BLaER1 treated with 17β-estradiol and CSF1 and Interleukin-3, amounts not matched to agents 10 nM and 100 nM (cell line): ENCODE results near the gene ABCG2.
"Not testable (repeated sequence)": the region's sequence is repeated elsewhere in the genome, so short reads cannot be mapped to it uniquely, and the experiment has no call there.

Experiments
- H3K27ac ChIP-seq, 11 experiments: shearing (Covaris generic); formaldehyde crosslinking; 2 replicates each; pipeline ENCODE4 v1.8.1; 2022
- H3K27me3 ChIP-seq, 11 experiments: shearing (Covaris generic); formaldehyde crosslinking; 2 replicates each; pipeline ENCODE4 v1.8.1; 2022
- H3K36me3 ChIP-seq, 11 experiments: shearing (Covaris generic); formaldehyde crosslinking; 2 replicates each; pipeline ENCODE4 v1.8.1; 2022
- H3K4me1 ChIP-seq, 10 experiments: shearing (Covaris generic); formaldehyde crosslinking; 2 replicates each; pipeline ENCODE4 v1.8.1; 2022
- H3K4me2 ChIP-seq, 11 experiments: shearing (Covaris generic); formaldehyde crosslinking; 2 replicates each; pipeline ENCODE4 v1.8.1; 2022
- H3K4me3 ChIP-seq, 10 experiments: shearing (Covaris generic); formaldehyde crosslinking; 2 replicates each; pipeline ENCODE4 v1.8.1; 2022
- H3K9ac ChIP-seq, 11 experiments: shearing (Covaris generic); formaldehyde crosslinking; 2 replicates each; pipeline ENCODE4 v1.8.1; 2022
- H3K9me3 ChIP-seq, 11 experiments: shearing (Covaris generic); formaldehyde crosslinking; replicated peaks in 1 of 11; 2 replicates each; pipeline ENCODE4 v1.8.1; 2022
- H4K20me1 ChIP-seq, 11 experiments: shearing (Covaris generic); formaldehyde crosslinking; 2 replicates each; pipeline ENCODE4 v1.8.1; 2022
- Cebpa-rat ChIP-seq, 11 experiments: shearing (Covaris generic); IDR thresholded peaks; 2 replicates each; pipeline ENCODE4 v1.8.1; 2022

ABCG2 gene

GRCh38 chr4:88109123-88109881, 49.1 kb downstream of the ABCG2 start:
- no peak overlapping the region for H3K4me2 ChIP-seq
- no peaks in the 10 kb centered on the region for H3K36me3 ChIP-seq
- H3K27me3 ChIP-seq = no peaks in the 10 kb centered on the region
- H3K4me1 ChIP-seq = peaks cover 0 to 11% (median 0%) of the 10 kb centered on the region in 10 experiments; a peak in 2 of 20 replicates
- H3K9me3 ChIP-seq = no peaks in the 10 kb centered on the region; a peak in 1 of 22 replicates
- H3K27ac ChIP-seq = no peak overlapping the region
- no peaks in the 10 kb centered on the region for H4K20me1 ChIP-seq
- H3K4me3 ChIP-seq = no peak overlapping the region
- no peak for TF ChIP-seq Cebpa-rat (IDR thresholded peaks at IDR 0.05)
- H3K9ac ChIP-seq = no peak overlapping the region

GRCh38 chr4:88108747-88109122, 49.7 kb downstream of the ABCG2 start:
- Histone ChIP-seq H3K27me3 (no peaks in the 10 kb centered on the region), H3K4me3 (no peak overlapping the region), H3K4me2 (no peak overlapping the region), H3K36me3 (no peaks in the 10 kb centered on the region), H3K4me1 (peaks cover 0 to 11% (median 0%) of the 10 kb centered on the region in 10 experiments; a peak in 2 of 20 replicates), H3K9ac (no peak overlapping the region), H4K20me1 (no peaks in the 10 kb centered on the region), H3K9me3 (no peaks in the 10 kb centered on the region; a peak in 1 of 22 replicates), H3K27ac (no peak overlapping the region)
- TF ChIP-seq Cebpa-rat (IDR thresholded peaks at IDR 0.05) = no peak

DNA sequence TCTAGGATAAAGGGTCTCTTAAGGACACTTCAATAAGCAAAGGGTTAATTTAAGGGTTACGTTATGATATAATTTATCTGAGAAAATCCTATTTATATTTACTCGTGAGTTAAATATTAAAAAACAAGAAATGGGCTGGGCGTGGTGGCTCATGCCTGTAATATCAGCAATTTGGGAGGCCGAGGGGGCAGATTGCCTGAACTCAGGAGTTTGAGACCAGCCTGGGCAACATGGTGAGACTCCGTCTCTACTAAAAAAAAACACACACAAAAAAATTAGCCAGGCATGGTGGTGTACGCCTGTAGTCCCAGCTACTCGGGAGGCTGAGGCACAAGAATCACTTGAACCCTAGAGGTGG, 50.4 kb downstream of the ABCG2 start:
- H3K27me3 ChIP-seq, H3K4me3 ChIP-seq, H3K27ac ChIP-seq, H3K9ac ChIP-seq, H3K9me3 ChIP-seq, H3K36me3 ChIP-seq, H4K20me1 ChIP-seq, H3K4me2 ChIP-seq: not testable (repeated sequence)
- peaks cover 0 to 11% (median 0%) of the 10 kb centered on the region in 10 experiments; a peak in 2 of 20 replicates for H3K4me1 ChIP-seq

DNA sequence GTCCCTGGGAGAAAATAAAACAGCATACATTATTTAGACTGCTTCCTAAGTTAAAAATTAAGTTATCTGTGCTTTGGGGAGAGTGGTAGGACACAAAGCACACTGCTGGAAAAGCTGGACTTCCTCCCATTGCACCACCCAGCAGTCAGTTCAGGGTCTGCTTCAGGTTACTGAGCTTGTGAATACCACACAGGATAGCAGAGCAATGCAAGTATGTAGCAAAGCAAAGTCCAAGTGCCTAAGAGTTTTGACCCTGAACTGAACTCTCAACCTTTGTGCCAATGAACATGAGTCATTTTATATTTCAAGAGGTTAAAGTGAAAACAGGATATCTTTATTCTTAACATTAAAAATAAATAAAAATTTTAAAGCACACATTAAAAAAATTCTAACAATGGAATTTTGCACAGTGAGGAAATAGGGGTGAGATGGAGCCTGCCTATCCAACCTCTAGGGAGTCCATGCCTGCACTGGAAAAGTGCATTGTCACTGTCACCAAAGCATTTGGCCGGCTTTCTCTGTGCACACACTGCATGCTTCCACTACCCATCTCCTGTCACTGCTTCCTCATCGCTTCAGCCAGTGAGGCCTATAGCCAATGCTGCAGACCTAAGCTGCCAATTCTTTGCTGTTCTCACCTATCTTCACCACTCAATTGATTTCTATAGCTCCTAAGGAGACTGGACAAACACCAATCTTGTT, 50.9 kb downstream of the ABCG2 start:
- Histone ChIP-seq H3K27me3 (no peaks in the 10 kb centered on the region), H4K20me1 (no peaks in the 10 kb centered on the region), H3K27ac (no peak overlapping the region; a peak in 1 of 22 replicates), H3K4me3 (no peak overlapping the region), H3K36me3 (no peaks in the 10 kb centered on the region), H3K9me3 (no peaks in the 10 kb centered on the region; a peak in 1 of 22 replicates), H3K4me2 (0 out of 22 replicates have a peak overlapping the region, but pooled peaks of 1 of the 11 experiments have one; percentile 4), H3K9ac (no peak overlapping the region), H3K4me1 (peaks cover 0 to 11% (median 0%) of the 10 kb centered on the region in 10 experiments; a peak in 2 of 20 replicates)
- no peak for TF ChIP-seq Cebpa-rat (IDR thresholded peaks at IDR 0.05)

GRCh38 chr4:88106205-88106604, 52.2 kb downstream of the ABCG2 start:
- Histone ChIP-seq H3K27ac (no peak overlapping the region), H3K4me3 (no peak overlapping the region), H3K4me2 (no peak overlapping the region), H4K20me1 (no peaks in the 10 kb centered on the region), H3K4me1 (peaks cover 6 to 19% (median 9%) of the 10 kb centered on the region in 10 experiments; a peak in 14 of 20 replicates), H3K9ac (no peak overlapping the region), H3K9me3 (no peaks in the 10 kb centered on the region; a peak in 2 of 22 replicates), H3K36me3 (no peaks in the 10 kb centered on the region), H3K27me3 (no peaks in the 10 kb centered on the region)
- TF ChIP-seq Cebpa-rat (IDR thresholded peaks at IDR 0.05) = no peak

GRCh38 chr4:88104902-88105610, 53.4 kb downstream of the ABCG2 start:
- H3K4me3 ChIP-seq = no peak overlapping the region
- no peak overlapping the region for H3K9ac ChIP-seq
- no peak overlapping the region for H3K4me2 ChIP-seq
- H3K27ac ChIP-seq = no peak overlapping the region
- H4K20me1 ChIP-seq = no peaks in the 10 kb centered on the region
- TF ChIP-seq Cebpa-rat (IDR thresholded peaks at IDR 0.05) = no peak
- H3K4me1 ChIP-seq = peaks cover 6 to 31% (median 19%) of the 10 kb centered on the region in 10 experiments; a peak in 17 of 20 replicates
- H3K9me3 ChIP-seq = no peaks in the 10 kb centered on the region; a peak in 2 of 22 replicates
- no peaks in the 10 kb centered on the region for H3K27me3 ChIP-seq
- no peaks in the 10 kb centered on the region for H3K36me3 ChIP-seq

- Histone ChIP-seq H3K4me2 (peak overlapping the region in 4 of 11 experiments; percentile 32 to 80 (median 64); a peak in 10 of 22 replicates), H3K4me3 (no peak overlapping the region), H4K20me1 (no peaks in the 10 kb centered on the region), H3K9me3 (peaks cover 0 to 5% (median 0%) of the 10 kb centered on the region in 11 experiments; a peak in 4 of 22 replicates), H3K27ac (no peak overlapping the region), H3K36me3 (no peaks in the 10 kb centered on the region), H3K27me3 (no peaks in the 10 kb centered on the region), H3K4me1 (peaks cover 29 to 54% (median 39%) of the 10 kb centered on the region in 10 experiments), H3K9ac (no peak overlapping the region)
- TF ChIP-seq Cebpa-rat (IDR thresholded peaks at IDR 0.05) = no peak
Measured at GRCh38 chr4:88102026-88102425, 56.4 kb downstream of the ABCG2 start.

DNA sequence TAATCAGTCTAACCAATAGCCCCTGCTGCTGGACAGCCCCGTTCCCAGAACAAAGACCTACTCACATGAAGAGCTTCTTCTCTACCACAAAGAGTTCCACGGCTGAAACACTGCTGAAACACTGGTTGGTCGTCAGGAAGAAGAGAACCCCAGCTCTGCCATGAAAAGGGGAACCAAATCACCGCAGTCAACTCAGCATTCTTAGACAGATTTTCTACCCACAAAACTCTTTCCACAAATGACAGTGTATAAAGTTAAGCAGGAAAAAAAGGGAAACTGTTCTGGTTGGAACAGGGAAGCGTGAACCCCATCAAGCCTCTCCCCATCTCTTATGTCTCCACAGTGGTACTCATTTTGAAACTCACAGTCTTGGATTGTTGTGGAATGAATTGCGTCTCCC, 57.3 kb downstream of the ABCG2 start:
- H3K27me3 ChIP-seq = no peaks in the 10 kb centered on the region
- H3K36me3 ChIP-seq = no peaks in the 10 kb centered on the region
- peak overlapping the region in 4 of 11 experiments; percentile 33 to 68 (median 40); a peak in 5 of 22 replicates for H3K27ac ChIP-seq
- H3K4me3 ChIP-seq = no peak overlapping the region
- TF ChIP-seq Cebpa-rat (IDR thresholded peaks at IDR 0.05) = no peak
- H3K4me1 ChIP-seq = peaks cover 29 to 62% (median 41%) of the 10 kb centered on the region in 10 experiments
- no peak overlapping the region for H3K9ac ChIP-seq
- H4K20me1 ChIP-seq = no peaks in the 10 kb centered on the region
- H3K4me2 ChIP-seq = peak overlapping the region; percentile 22 to 80 (median 62); a peak in 17 of 22 replicates
- H3K9me3 ChIP-seq = peaks cover 0 to 5% (median 0%) of the 10 kb centered on the region in 11 experiments; a peak in 4 of 22 replicates
